DMS153 treated with DMSO at 0.1 percent for 48 hours (cell line): ENCODE measurements around the gene DAZAP1.

Experiments used
- DNase-seq: peaks from one replicate; lab custom pipeline; 2025; ENCODE audit not compliant: unreplicated experiment; lab: John Stamatoyannopoulos, UW

The DAZAP1 gene

DNA sequence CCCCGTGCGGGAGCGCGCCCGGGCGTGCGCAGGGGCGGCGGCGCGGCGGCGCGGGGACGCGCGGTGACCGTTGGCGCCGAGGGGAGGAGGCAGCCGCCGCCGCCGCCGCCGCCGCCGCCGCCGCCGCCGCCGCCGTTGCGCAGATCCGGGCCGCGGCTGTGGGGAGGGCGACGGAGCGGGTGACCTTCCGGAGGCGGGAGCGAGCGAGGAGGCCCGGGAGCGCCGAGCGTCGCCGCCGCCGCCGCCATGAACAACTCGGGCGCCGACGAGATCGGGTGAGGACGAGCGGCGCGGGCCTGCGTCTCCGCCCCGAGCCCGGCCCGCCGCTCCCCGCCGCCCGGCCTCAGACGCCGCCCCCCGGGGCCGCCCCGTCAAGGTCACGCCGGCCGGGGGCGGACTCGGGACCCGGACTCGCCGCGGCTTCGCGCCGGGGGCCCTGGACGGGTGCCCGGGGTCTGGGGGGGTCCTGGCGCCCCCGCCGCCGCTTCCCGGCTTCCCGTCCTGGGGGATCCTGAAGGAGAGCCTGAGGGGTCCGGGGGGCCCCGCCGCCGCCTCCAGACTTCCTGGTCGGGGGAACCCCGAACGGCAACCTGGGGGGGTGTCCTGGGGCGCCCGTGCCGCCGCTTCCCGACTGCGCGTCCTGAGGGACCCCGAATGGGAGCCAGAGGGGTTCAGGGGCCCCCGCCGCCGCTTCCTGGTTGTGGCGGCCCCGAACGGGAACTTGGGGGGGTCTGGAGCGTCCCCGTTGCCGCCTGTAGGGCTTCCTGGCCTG is at the start of gene DAZAP1:
DAZAP1 (plus strand) TSS at position 59 of the 772 bp plus-strand sequence; CDS start at position 247, 188 bp downstream.
- no peak for DNase-seq

DNA sequence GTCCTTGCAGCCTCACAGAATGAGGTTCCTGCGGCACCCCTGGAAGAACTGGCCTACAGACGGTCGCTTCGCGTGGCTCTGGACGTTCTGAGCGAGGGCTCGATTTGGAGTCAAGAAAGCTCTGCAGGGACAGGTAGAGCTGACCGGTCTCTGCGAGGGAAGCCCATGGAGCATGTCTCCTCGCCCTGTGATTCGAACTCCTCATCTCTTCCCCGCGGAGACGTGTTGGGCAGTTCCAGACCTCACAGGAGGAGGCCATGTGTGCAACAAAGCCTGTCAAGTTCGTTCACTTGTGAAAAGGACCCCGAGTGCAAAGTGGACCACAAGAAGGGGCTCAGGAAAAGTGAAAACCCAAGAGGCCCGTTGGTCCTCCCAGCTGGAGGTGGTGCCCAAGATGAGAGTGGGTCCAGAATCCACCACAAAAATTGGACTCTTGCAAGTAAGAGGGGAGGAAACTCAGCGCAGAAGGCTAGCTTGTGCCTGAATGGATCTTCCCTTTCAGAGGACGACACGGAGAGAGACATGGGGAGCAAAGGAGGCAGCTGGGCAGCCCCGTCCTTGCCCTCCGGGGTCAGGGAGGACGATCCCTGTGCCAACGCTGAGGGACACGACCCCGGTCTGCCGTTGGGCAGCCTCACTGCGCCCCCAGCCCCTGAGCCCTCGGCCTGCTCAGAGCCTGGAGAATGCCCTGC is 47.1 kb upstream of the DAZAP1 start:
- DNase-seq, result no peak

DNA sequence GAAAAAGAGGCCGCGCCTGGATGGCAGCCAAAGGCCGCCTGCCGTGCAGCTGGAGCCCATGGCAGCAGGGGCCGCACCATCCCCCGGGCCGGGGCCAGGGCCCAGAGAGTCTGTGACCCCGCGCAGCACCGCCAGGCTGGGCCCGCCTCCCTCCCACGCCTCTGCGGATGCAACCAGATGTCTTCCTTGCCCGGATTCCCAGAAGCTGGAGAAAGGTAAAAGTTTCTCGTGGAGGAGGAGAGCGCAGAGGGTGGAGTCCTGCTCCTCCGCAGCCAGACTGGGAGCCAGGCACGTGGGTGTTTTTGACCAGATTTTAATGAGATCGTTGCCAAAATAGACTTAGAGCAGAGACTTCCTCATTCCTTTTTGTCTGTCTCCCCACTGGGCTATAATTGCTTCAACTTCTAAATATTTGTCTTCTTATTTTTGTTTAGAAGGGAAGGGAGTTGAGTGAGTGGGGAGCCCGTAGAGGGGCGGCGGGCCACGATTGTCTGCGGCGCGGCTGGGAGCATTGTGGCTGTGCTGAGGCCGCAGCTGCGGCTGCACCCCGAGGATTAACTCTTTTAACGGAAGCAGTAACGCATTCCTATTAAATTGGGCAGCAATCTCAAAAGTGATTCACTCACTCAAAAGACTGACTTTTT is 46.4 kb upstream of the DAZAP1 start:
- DNase-seq, result peak; percentile 0

DNA sequence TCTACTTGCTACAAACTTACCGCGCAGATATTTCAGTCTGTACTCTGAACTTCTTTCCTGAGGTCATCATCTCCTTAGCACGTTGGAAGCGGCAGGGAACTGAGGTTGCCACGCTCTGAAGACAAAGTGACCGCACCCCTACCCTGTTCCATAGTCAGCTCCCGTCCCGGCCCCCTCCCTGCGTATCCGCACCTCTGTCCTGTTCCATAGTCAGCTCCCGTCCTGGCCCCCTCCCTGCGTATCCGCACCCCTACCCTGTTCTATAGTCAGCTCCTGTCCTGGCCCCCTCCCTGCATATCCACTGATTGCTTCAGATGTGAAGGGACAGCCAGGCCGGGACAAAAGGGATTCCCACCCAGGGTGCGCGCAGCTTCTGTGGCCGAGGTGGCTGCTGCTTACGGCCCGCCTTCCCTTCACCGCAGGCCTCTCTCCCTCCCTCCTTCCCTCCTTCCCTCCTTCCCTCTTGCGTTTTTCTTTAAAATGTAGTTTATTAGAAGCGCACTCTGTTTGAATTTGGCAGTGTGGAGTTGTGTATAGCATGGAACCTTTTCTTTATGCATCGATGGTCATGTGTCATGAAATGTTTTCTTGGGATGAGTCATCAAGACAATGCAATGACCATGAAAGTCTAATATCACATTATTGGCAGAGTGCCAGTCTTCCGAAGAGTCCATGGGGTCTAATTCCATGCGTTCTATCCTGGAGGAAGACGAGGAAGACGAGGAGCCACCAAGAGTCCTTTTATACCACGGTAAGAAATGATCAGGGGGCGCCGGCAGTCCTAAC is 45.6 kb upstream of the DAZAP1 start:
- DNase-seq, result no peak

DNA sequence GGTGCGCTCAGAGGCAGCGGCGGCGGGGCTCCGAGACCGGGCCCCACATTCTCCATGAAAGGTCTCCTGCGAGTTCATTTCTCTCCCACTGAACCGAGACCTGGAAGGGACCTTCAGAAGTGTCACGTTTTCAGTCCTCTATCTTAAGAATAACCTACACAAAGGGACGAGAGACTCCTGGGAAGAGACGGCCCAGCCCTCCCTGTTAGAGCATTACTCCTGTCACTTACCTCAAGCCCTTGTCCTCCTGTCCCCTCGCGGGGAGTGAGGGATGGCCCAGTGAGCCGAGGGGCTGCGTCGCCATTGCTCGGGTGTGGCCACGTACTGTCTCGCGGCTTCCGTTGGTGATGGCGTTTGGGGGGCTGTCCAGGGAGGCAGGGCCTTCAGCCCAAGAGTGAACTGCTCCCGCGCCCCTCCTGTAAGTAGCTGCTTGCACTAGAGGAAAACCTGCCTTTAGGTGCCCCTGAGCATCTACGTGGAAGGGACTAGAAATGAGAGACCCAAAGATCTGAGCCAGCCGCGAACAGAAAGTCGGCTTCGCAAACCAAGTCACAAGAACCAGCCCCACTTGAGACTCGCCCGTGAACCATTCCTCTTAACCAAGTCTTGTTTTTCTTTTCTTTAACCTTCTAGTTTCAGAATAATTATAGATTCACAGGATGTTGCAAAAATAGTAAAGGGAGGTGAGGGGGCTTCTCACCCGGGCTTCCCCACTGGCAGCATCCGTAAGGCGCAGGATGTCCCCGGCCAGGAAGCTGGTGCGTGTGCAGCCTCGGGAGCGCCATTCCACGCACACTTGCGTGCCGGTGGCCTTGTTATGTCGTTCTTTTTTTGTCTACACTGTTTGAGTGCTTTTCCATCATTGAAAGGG is 44.8 kb upstream of the DAZAP1 start:
- DNase-seq, result no peak

DNA sequence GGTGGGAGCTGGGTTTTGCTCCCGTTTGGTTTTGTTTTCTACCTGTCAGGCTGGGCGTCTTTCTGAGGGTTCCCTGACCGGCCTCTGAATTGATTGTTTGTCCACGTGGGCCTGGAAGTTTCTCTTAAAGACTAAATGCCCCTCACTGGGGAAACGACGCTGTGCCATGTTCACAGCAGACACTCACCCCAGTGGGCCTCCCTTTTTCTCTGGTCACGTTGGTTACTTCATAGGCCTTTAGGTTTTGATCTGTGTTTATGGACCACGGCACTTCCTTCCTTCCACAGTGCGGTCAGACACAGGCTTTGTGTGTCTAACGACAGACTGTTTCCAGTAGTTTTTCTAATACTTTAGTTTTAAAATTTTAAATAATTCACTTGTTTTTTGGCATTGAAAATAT is 43.8 kb upstream of the DAZAP1 start:
- DNase-seq, result no peak

DNA sequence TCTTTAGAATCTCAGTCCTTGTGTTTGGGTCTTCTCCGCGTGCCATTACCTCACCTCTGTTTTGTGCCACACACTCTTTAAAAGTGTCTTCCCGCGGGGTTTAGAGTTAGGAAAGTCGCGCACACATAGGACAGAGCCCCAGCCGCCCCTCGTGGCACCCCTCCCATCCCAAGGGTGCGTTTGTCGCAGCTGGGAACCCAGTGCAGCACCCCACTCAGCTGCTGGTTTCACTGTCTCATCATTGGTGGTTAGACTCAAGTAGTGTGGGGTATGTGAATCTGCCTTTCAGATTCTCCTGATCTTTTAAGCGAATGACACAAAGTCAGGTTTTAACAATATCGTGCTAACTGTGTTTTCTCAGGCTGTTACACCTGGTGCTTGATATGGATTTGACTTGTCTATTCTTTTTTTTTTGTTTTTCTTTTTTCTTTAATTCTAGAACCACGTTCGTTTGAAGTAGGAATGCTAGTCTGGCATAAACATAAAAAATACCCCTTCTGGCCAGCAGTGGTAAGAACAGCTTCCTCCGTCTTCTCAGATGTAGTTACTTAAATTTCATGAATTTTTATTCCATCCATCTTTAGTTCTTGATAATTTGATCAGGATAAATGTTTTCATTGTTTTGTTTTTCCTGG is 43.2 kb upstream of the DAZAP1 start:
- DNase-seq, result no peak

DNA sequence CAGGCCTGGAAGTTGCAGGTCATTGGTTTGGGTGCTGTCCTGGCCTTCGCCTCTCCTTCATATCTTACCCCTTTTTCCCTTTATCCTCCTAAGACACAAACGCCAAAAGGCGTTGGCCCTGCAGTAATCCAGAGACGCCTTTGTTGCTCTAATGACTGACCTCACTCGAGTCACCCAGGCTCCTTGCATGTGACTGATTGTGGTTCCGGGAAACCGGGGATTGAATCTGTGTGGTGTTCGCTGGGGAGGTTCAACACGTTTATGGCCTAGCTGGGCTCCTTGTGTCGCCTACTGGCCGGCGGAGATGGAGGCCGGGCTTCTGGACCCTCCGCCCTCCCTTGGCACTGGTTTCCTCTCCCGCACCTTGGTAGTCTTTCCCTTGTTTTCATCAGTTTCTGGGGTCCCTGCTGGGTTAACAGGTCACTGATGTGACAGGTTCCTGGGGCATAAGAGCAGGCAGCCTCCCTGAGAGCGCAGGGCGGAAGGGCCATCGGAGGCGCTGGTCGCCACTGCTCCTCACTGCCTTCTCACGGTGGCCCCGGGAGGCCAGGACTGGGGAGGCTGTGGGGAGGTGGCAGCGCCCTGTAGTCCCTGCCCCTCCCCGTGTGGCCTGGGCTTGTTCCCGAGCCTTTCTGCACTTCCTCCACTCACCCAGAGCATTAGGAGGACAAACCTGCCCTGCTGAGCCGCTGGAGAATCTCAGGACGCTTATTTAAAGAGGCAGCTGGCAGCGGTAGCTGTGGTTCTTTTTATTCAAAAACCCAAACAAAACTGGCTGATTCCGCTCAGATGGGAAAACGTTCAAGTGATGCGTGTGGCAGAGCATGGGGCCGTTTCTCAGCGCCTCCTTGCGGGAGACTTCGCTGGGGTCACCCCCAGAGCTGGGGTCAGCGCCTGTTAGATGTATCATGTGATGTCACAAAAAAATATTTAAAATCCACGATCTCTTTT is 41.8 kb upstream of the DAZAP1 start:
- no peak for DNase-seq

DNA sequence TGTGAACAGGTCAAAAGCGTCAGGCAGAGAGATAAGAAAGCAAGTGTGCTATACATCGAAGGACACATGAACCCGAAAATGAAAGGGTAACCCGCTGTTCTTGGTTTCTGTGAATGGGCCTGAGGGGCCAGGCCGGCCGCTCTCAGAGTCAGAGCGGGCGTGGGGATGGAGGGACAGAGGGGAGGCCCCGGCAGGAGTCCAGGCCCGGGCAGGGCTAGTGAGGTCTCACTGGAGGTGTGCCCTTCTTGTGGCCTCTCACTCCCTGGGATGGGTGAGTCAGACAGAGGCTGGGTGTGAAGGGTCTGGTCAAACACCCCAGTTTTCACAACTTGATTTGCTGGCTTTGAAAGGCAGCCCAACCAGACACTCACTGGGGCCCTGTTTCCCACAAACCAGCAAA is 41.1 kb upstream of the DAZAP1 start:
- no peak for DNase-seq

DNA sequence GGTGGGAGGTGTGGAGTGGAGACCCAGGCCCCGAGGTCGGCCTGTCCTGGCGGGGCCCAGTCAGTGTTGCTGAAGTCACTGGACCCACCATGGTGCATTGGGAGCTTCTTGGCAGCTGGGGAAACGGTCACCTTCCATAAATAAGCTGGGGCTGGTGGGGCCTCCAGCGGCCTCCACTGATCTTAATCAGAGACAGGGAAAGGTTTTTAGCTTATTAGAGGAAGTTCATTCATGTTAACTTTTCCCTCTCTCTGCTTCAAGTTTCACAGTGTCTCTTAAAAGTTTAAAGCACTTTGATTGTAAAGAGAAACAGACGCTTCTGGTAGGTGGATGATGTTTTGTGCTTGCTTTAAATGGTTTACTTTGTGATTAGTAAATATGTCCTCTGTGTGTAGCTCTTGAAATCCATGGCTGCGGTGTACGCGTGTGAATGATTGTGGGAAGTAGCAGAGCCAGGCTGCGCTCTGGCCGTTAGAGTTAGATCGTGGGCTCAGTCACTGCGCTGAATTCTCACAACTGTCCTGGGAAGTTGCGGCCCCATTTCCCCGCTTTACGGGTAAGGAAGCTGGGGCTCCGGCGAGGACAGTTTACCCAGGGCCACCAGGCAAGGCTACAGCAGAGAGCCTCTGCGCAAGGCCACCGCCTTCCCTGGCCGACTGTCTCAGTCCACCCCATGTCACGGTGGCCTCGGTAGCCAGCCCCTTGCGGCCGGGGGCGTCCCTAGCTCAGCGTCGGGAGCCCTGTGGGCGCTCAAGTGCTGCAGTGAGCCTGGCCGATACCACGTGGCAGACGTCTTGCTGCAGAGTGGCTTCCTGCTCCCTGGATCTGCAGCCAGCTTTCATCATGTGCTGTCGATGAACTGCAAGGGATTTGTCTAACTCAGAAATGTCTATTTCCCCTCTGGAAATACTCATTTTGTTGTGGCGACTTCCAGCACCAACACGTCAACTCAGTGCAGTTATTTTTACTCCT is 40.2 kb upstream of the DAZAP1 start:
- DNase-seq, result no peak

DNA sequence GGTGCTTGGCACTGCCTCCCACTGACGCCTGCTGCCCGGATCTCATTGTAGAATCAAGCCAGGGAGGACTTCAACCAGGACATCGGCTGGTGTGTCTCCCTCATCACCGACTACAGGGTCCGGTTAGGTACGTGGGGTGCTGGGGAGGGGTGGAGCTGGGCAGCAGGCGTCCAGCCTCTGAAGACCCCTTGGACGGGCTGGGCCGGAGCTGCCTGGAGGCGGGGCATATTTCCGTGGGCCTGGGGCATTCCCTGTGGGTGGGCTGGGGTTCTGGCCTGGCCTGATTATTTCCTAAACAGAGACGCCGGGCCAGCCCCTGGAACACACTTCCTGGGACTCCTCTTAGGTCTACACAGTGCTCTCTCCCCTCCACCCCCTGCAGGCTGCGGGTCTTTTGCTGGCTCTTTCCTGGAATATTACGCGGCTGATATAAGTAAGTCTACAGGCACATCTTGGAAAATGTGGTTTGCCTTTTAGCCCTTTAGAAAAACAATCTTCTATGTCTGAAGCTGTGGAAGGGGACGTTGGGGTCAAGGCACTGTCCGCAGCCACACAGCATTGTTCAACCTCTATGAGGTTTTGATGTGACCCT is 38.1 kb upstream of the DAZAP1 start:
- DNase-seq, result no peak

DNA sequence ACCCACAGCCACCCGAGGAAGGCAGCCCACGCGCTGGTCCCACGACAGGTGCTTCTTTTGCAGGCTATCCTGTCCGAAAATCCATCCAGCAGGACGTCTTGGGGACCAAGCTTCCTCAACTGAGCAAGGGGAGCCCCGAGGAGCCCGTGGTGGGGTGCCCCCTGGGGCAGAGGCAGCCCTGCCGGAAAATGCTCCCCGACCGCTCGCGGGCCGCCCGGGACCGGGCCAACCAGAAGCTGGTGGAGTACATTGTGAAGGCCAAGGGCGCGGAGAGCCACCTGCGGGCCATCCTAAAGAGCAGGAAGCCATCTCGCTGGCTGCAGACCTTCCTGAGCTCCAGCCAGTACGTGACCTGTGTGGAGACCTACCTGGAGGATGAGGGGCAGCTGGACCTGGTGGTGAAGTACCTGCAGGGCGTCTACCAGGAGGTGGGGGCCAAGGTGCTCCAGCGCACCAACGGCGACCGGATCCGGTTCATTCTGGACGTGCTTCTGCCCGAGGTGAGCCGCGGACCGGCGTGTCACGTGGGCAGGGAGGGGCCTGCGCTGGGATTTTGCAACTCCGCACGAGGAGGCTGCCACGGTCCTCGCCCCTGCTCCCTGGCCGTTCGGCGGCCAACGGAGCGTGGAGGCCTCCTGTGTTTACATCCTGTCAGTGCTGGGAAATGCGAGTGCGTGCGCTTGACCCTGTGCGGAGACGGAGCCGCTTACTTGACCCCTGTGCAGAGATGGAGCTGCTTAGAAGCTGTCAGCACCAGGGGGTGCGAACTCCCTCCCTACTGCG is 36.6 kb upstream of the DAZAP1 start:
- DNase-seq, result no peak

DNA sequence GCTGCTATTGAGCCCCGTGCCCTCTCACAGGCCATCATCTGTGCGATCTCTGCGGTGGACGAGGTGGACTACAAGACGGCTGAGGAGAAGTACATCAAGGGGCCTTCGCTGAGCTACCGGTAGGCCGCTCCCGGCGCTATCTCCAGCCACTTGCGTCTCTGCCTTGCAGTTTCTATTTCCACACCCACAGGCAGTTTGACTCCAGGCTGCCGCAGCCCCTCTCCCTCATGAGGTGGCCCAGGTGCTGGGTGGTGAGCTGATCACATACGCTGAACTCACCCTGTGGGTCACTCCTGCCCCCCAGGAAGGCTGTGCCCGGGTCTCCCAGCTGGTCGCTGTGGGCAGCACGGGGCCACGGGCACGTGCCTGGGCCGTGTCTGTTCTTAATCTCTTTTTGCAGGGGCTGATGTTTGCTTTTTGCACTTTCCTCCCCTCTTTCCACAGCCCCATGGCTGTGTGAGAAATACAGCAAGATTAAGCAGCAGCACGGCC is 34.3 kb upstream of the DAZAP1 start:
- no peak for DNase-seq

DNA sequence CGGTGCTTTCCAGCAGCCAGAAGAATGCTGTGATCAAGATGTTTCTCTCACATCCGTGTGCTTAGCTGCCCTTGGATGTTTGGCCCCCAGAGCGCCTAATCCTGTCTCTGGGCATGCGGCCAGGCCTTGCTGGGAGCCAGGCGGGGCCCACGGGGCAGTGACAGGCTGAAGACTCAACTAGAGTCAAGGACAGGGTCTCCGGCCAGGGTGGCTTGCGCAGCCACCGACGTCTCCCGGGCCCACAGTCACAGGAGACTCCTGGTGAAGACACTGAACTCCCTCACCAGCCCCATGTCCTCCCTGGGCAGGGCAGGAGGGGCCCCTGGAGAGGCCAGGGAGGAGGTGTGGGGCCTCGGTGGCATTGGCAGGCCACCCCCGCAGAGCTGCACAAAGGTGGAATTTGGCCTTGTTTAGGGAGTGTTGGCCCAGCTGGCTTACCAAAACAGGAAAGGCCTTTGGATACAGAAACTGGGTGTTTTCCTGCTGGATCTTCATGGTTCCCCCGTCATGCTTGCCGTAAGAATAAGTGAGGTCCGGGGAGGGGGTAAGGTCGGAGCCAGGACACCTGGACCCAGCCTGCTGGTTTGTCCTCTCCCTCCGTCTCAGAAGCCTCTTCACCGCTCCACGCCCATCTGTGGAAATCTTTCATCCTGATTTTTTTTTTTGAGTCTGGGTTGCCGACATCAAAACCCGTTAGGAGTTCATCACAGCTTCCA is 33.7 kb upstream of the DAZAP1 start:
- DNase-seq, result no peak

DNA sequence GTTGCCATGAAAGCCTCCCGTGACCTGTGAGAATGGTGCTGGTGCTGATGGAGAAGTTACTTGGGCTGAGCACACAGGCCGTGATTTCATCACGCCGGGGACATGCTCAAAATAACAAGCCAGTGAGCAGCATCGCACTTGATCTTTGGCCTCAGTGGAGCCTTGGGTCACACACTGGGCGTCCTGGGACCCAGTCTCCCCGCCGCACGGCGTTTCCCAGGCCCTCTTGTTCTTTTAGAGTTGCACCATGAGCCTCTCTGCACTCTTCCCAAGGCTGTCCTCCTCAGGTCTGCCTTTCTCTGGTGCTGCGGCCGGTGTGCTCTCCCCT is 33.2 kb upstream of the DAZAP1 start:
- DNase-seq, result no peak

DNA sequence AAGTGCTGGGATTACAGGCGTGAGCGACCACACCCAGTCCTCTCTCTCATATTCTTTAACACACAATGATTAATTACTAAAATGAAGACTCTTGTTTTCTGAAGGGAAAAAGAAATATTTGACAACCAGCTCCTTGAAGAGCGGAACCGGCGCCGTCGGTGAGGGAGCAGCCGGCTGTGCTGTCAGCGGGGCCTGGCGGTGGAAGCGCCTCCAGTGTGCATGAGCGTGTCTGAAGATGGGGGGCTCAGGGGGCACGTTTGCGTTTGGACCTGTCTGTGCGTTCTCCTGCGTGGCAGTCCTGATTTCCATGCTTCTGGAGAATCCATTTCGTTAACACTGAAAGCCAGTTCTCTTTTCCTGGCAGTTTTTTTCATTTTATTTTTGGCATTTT is 31.0 kb upstream of the DAZAP1 start:
- DNase-seq, result no peak
